HCT116 (cell line): Measurements from ENCODE around the gene RNF183.

Experiments
- CTCF ChIP-seq, 3 experiments: fragments of 200-600 bp in 1 of 3; sonication (generic) in 1 of 3; IDR thresholded peaks in 2 of 3; conservative IDR thresholded peaks in 1 of 3; 2 replicates each; pipeline ENCODE4 v1.5.1; 2012 to 2017; ENCODE audit warnings: low read depth in 2 of 3, low read length in 2 of 3, antibody characterized with exemption in 1 of 3, borderline replicate concordance in 1 of 3, control low read depth in 1 of 3, mild to moderate bottlenecking in 1 of 3, mixed read lengths in 1 of 3, mixed run types in 1 of 3, moderate library complexity in 1 of 3; ENCODE audit not compliant: insufficient read depth in 1 of 3
- ELF1 ChIP-seq: IDR thresholded peaks from 2 replicates; pipeline ENCODE4 v1.6.1; 2012; ENCODE audit warnings: low read depth, borderline replicate concordance
- EZH2 ChIP-seq: fragments of 200-600 bp; sonication (generic); IDR thresholded peaks from 2 replicates; pipeline ENCODE4 v1.6.1; 2017; ENCODE audit warnings: antibody characterized with exemption, mixed run types
- MAX ChIP-seq: IDR thresholded peaks from 2 replicates; pipeline ENCODE4 v1.6.1; 2012
- POLR2A ChIP-seq: IDR thresholded peaks from 2 replicates; pipeline ENCODE4 v1.7.0; 2011; ENCODE audit warnings: borderline replicate concordance; ENCODE audit not compliant: insufficient read depth, insufficient read length; ENCODE audit errors: extremely low read depth
- POLR2AphosphoS5 ChIP-seq: IDR thresholded peaks from 2 replicates; pipeline ENCODE4 v1.6.1; 2011; ENCODE audit warnings: mild to moderate bottlenecking, low read depth, low read length, moderate library complexity
- RAD21 ChIP-seq: IDR thresholded peaks from 2 replicates; pipeline ENCODE4 v1.6.1; 2012; ENCODE audit warnings: low read depth, mild to moderate bottlenecking
- REST ChIP-seq: IDR thresholded peaks from 2 replicates; pipeline ENCODE4 v1.6.1; 2012; ENCODE audit warnings: low read depth
- ZNF274 ChIP-seq: fragments of 200-500 bp; sonication (Bioruptor generic); IDR thresholded peaks from 2 replicates; pipeline ENCODE4 v1.6.1; 2014; ENCODE audit warnings: mild to moderate bottlenecking, low read depth, low read length, inconsistent platforms

- TF ChIP-seq RAD21 (no peak), EZH2 (no peak), ZNF274 (no peak), CTCF (IDR thresholded peaks at IDR 0.05 in 2 of 3, conservative IDR thresholded peaks at IDR 0.05 in 1 of 3; ENCODE audit: borderline replicate concordance in 1 of 3, insufficient read depth in 1 of 3, low read depth in 2 of 3, low read length in 2 of 3) (no peak), MAX (no peak), POLR2AphosphoS5 (no peak), POLR2A (no peak), REST (no peak), ELF1 (no peak)
Measured at GRCh38 chr9:113269871-113270270, 33.3 kb downstream of the RNF183 start.
